Endometrial microvascular endothelial cells (primary cell): Measurements from ENCODE around the gene NHSL2. TPM values are rescaled to one million over a fixed set of nuclear protein-coding genes. Genes with fewer than 3 reads are reported as not detected.

Experiments
- in situ Hi-C: cut with HindIII; loops from 2 replicates; pipeline ENCODE4 v1.10.0; 2017; ENCODE audit warnings: low sequenced_read_pairs, low pct_unique_long_range_greater_than_20kb; ENCODE audit errors: inconsistent ontology term
- total RNA-seq: library from RNA; depleted of rRNA; stranded (reverse); fragments of >200 nt; gene quantifications from one replicate; pipeline ENCODE4 v1.2.3, GENCODE V29; 2015; ENCODE audit errors: inconsistent ontology term

The NHSL2 gene
- total RNA-seq, 1 donor from 2014 or later, result 30.7 TPM

DNA sequence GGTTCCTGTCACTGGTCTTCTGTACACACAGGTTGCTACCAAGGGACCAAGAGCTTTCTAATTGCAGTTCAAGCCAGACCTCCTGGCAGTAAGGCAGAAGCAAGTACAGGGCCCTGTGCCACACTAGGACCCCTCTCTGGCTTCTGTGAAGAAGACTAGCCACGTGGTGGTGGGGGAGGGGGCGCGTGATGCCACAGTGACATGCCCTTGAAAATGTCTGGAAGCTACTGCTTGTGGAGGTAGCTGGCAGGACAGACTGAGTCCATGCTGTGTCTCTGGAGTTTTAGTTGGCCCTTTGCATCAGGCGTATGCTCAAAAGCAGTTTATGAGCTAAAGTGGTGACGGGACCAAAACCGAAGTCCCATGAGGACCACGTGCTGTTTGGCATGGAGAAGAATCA is 170.2 kb downstream of the NHSL2 start:
- in situ Hi-C loops, result no loop called here

DNA sequence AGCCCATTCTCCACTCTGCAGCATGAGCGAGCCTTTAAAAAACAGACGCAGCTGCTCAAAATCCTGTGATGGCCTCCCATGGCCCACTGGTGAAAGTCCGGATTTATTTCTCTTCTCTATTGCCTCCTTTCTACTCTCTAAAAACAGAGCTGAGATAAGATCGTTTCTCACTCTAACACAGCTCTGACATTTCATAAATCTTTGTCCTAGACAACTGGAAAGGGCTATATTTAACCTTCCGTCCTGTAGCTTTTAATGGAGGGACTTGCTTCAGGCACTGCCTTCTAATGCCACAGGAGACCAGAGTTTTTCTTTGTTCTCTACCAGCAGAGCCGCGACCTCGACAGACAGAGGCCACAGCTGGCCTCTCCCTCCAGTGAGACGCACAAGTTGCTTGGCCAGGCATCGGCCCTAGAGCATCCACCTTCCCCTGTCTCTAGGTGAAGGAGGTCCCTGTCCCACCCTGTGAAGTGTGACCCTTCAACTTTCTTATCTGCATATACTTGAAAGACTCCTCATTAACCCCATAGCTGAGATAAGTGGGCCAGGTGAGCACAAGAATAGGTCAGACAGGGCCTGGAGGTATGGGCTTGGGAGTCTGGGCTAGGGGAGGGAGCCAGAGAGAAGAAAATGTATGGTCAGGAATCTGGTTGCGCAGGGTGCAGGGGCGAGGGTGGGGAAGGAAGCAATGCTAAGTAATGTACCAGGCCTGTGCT is 171.1 kb downstream of the NHSL2 start:
- in situ Hi-C loops, result no loop called here

DNA sequence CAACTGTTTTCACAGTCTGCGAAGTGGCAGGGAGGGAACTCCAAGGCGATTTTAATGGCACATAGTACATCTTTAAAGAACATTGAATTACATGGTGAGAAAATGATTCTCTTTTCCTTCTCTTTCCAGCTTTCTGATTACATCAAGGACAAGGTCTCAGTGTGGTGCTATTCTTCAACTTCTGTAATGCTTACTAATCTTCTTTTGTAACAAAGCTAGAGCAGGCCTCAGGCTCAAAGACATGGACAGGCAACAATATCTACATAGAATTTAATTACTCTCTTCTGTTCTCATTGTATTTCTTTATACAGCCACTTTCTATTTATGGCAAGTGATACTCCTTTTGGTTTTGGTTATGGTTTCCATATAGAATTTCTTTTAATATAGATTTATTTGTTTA is 172.6 kb downstream of the NHSL2 start:
- in situ Hi-C loops, result no loop called here

DNA sequence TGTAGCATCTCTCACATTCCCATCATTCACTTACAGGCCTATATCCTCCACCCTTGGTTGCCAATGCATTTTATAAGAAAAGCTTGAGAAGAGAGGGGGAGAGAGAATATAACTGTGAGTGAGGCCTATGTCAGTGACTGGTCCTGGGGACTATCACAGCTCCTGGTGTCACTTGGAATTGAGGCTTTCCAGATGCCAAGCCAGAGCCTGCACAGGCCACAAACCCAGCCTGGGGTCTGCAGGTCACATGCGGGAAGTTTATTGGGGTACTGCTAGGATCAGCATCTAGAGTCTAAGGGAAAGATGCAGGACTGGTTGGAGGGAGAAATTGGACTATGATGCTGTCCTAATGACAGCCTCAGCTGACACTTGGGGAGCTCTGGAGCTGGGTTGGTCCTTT is 173.5 kb downstream of the NHSL2 start:
- in situ Hi-C loops, result no loop called here

DNA sequence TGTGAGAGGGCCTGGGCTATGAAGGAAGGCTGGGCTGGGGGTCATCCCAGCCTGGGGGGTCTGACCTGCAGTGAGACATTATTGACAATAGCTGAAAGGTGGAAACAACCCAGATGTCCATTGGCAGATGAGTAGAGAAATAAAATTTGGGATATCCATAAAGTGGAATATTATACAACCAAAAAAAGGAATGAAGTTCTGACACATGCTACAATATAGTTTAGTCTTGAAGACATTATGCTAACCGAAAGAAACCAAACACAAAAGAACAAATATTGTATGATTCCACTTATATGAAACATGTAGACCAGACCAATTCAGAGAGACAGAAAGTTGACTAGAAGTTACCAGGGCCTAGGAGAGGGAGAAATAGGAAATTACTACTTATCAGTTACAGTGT is 176.3 kb downstream of the NHSL2 start:
- in situ Hi-C loops, result no loop called here

DNA sequence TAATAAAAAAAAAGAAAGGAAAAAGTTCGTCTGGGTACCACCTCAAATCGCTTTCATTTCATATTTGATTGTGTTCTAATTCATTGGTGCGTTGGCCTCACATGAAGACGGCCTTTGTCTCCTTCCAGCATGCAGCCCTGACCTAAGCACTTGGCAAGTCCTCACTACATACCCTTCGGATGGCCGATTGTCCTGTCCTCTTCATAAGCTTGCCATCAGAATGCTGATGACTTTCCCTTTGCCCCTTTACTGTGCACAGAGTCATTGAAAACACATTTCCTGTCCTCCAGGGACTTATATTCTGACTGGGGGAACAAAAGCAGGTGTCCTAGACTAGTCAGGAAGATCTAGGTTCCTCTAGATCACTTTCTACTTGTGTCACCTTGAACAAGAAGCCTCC is 178.1 kb downstream of the NHSL2 start:
- in situ Hi-C loops, result no loop called here

DNA sequence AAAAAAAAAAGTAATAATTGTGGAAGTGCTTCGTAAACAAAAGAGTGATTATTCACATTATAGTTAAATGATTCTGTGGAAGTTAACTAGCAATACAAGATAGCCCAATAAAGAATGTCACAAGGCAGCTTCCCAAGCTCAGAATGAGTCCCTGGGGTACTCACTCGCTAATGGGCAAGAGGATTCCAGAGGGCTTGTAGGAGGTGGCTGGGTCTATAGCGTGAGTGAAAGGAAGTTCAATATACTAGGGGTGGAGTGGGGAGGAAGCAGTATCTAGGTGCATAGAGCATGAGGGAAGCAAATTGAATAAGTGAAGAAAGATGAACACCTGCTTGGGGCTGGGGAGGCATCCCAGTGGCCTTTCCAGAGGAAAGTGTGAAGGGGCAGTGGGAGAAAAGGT is 178.6 kb downstream of the NHSL2 start:
- in situ Hi-C loops, result no loop called here

DNA sequence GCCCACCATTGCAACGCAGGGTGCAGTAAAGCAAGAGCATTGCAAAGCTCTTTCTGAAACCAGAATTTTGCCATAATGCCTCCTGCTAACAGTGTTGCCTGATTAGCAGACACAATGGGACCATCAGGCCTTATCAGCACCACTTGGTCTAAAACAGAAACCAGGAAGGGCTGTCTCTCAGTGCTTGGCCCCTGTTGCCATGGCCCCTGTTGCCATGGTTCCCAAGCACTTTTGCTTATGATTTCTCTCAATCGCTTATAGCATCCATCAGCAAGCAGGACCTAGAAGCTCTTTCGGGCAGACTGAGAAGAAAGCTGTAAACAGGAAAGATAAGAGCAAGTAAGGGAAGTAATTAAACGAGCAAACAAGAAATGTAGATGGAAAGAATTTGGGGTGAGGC is 184.2 kb downstream of the NHSL2 start:
- in situ Hi-C loops, result no loop called here

DNA sequence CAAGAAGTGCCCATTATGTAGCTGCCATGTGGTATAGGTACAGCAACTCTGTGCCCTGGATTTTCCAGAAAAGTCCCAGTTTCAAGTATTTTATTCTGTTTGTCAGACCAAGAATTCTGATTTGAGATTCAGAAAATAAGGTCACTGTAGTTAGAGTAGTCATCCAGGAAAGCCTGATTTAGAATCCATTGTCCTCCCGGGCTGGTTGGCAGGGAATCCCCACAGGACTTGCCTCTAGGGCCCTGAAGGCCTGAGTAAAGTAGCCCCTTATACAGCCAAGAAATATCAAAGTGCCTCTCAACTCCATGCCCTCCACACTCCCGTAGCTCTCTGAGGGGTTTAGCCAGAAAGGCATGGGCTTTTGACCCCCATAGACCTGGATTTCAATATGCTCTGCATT is 184.7 kb downstream of the NHSL2 start:
- in situ Hi-C loops, result no loop called here

DNA sequence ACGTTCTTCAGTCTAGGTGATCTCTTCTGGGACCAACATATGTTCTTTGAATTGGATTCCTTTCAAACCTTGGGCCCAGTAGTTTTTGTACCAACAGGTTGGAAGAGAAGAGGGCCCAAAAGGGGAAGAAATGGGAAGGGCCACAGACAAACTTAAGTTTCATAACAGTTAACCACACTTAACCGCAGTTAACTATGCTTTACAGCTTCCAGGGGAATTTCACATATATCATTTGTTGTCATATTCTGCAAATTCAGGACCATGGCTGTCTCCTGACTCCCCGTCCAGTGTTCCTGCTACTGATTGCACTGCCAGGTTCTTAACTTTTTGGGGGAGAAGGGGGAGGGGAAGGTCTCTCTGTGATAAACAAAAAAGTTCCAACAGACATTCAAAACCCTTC is 186.5 kb downstream of the NHSL2 start:
- in situ Hi-C loops, result no loop called here

DNA sequence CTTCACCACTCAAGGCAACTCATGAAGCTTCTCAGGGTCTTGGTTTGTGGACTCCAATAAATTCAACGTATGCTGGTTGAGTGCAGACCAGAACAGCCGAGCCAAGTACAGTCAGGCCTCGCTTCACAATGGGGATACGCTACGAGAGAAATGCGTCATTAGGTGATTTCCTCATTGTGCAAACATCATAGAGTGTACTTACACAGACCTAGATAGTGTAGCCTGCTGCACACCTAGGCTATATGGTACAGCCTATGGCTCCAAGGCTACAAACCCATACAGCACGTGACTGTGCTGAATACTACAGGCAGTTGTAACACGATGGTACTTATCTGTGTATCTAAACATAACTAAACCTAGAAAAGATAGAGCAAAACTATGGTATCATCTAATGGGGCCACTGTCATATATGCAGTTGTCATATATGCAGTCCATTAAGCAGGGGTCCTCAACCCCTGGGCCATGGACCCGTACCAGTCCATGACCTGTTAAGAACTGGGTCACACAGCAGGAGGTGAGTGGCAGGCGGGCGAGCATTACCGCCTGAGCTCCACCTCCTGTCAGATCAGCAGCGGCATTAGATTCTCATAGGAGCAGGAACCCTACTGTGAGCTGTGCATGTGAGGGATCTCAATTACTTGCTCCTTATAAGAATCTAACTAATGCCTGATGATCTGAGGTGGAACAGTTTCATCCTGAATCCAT is 189.6 kb downstream of the NHSL2 start:
- in situ Hi-C loops, result no loop called here

DNA sequence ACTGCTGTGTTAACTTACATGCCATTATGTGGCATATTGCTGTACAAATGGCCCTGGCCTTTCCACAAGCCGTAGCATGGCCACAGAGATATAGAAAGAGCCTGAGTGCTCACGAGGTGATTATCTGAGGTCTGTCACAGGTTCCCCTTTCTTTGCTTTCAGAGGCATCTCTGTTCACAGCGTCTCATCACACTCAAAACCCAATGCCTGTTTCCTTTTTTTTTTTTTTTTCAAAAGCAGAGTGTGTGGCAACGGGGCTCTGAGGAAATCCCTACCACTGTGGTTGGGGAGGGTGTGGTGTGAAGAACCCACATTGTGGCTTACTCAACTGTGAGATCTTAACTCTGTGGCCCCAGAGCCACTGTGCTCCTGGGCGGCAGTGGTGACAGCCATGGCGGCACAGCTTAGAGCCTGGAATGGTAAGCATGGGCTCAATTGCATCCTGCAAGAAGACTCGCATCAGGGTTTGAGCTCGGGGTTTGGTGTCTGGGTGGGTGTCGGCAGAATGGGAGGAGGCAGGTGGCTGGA is 190.2 kb downstream of the NHSL2 start:
- in situ Hi-C loops, result no loop called here

DNA sequence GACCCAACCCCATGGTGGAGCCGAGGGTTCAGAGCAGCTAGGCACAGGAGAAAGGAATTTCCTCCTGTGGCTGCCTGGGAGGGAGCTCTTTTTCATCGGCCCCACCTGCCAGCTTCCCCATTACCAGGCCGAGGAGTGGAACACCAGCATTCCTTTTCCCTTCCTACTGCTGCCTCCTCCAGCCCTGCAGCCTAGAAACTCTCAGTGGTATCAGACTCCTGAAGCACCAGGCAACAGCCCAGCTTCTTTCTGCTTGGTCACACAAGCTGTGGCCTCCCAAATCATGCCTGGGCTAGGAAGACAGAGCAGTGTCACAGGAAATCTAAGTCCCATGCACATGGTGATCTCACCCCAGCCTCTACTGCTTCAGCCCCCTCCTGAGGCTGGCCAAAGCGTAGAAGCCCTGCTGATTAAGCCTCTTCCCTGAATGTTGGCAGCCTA is 191.0 kb downstream of the NHSL2 start:
- in situ Hi-C loops, result no loop called here

DNA sequence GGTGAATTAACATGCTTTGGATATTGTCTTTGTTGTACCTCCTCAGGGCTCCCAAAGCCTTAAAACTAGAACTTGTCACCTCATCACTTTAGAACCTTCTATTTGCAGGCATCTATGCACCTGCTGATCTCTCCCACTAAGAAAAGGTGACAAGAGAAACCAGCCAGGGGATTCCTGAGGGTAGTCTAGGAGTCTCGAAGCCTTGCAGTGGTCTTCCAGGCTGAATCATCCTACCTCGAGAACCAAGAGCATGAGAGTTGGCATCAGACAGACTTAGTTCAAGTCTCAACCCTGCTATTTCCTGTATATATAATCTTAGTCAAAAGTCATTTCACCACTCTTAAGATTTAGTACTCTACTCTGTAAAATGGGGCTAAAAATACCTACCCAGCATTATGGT is 191.5 kb downstream of the NHSL2 start:
- in situ Hi-C loops, result no loop called here

DNA sequence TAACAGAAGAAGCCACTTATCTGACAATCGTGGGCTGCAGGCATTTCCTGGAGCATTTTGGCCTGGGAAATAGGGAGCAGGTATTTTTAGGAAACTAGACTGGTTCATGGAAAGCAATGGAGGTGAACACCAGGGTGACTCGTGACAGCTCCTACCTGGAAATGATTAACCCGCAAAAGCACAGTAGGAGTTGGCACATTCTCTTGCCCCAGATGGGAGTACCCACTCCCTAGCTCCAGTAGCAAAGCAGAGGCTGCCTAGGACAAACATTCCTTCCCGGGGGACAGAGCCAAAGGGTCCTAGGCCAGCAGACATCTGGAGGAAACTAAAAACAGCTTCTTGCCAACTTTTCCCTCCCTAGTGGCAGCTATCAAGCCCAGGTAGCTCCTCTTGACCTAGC is 192.1 kb downstream of the NHSL2 start:
- in situ Hi-C loops, result no loop called here

DNA sequence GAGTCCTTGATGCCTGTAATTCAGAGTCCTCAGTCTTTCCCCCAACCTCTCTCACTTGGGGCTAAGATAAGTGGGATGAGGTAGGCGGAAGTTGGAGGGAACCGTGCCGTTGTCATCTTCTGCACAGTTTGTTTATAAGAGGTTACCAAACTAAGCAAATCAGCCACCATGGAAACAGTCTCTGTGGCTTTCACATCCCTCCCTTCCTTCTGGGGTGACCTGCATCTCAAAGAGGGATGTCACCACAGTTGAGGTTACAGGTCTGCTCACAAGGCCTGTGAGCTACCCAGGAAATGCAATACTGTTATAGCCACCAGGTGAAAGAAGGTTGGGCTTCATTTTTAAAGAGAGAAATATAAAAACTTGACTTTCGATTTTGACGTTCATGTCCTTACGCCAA is 194.8 kb downstream of the NHSL2 start:
- in situ Hi-C loops, result no loop called here

DNA sequence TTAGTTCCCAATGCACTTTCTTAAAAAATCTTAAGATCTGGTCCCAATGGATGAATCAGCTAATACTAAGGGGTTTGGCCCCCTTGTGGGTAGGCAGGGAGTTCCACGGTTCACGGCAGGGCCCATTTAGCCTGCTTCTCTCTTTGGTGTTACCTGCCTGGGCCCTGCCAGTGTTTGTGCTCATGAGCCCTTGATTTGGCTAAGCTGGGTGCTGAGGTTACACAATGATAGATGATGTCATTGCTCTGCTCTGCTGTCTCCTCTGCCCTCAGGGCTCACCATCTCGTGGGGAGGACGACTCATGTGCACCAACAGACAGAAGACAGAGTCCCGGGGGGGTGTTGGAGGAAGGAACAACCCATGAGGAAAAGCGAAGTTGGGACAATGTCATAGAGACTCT is 196.7 kb downstream of the NHSL2 start:
- in situ Hi-C loops, result no loop called here

DNA sequence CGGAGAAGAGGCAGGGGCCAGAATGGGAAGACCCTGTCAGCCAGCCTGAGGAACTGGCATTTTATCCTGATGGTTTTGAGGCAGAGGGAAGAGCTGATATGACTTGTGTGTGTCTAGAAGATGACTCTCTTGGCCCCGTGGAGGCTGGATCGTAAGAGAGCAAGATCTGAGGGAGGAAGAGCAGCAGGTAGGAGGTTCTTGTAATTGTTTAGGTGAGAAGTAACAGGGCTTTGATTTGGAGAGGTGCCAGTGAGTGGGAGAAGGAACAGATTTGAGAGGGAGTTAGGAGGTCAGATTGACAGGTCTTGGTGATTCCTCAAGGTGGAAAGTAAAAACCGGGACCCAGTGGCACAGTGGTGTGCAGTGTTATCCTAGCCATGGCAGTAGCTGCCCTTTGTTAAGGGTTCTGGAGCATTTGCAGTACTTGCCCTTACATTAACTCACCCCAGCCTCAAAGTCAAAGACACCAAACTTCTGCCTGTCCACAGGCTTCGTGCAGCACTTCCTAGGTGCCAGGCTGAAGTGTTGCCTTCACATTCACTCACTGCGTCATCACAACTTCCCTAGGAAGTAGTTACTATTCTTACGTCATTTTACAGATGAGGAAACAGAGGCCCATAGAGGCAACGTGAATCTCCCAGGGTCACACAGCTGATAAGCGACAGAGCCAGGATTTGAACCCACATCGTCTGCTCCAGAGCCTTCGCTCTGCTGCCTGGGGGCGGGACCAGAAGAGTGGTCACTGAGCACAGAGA is 197.4 kb downstream of the NHSL2 start:
- in situ Hi-C loops, result no loop called here

DNA sequence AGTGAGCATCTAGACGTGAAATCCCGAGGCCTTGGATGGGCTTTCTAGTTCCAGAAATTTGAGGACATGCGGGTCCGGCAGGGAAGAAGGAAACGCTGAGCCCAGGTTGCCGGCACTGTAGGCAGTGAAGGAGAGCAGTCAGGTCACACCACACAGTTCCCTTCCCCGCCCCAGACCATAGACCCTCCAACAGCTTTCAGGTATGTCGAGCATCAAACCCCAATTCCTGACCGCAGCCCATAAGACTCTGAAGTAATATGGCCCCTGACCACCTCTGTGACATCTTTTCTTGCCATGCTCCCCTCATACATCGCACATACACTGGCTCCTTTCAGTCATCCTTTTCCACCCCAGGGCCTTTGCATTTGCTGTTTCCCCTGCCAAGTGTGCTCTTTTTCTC is 198.0 kb downstream of the NHSL2 start:
- in situ Hi-C loops, result no loop called here
